HepG2 (cell line): Measurements from ENCODE around the gene POU2AF3. TPM values are rescaled to one million over a fixed set of nuclear protein-coding genes. Genes with fewer than 3 reads are reported as not detected.

Experiments used
- AGO1 ChIP-seq: fragments of 200-400 bp; formaldehyde crosslinking; IDR thresholded peaks from 2 replicates; pipeline ENCODE4 v1.6.1; 2017; ENCODE audit warnings: mild to moderate bottlenecking, low read depth, low read length, moderate library complexity; ENCODE audit not compliant: poor library complexity, severe bottlenecking
- HDAC6 ChIP-seq: fragments of 200-600 bp; sonication (generic); IDR thresholded peaks from 2 replicates; pipeline ENCODE4 v1.7.0; 2017; ENCODE audit warnings: mild to moderate bottlenecking, antibody characterized with exemption, low read length, low read depth
- KLF15 ChIP-seq: sonication (generic); formaldehyde crosslinking; IDR thresholded peaks from 2 replicates; pipeline ENCODE4 v1.8.1; 2023; ENCODE audit warnings: borderline replicate concordance, mild to moderate bottlenecking, inconsistent platforms, missing genetic modification reagents, mixed read lengths
- PHF21A ChIP-seq: sonication (generic); formaldehyde crosslinking; IDR thresholded peaks from 2 replicates; pipeline ENCODE4 v1.5.0; 2020; ENCODE audit warnings: mild to moderate bottlenecking, missing genetic modification reagents
- SP4 ChIP-seq: sonication (generic); formaldehyde crosslinking; IDR thresholded peaks from 2 replicates; pipeline ENCODE4 v1.8.1; 2023; ENCODE audit warnings: mild to moderate bottlenecking, missing genetic modification reagents
- ZFYVE20 ChIP-seq: sonication (generic); formaldehyde crosslinking; IDR thresholded peaks from 2 replicates; pipeline ENCODE4 v1.8.0; 2023; ENCODE audit warnings: low read depth, mild to moderate bottlenecking, moderate library complexity, missing genetic modification reagents, borderline replicate concordance
- ZNF235 ChIP-seq: sonication (generic); formaldehyde crosslinking; IDR thresholded peaks from 2 replicates; pipeline ENCODE4 v1.8.1; 2023; ENCODE audit warnings: mild to moderate bottlenecking, missing genetic modification reagents, borderline replicate concordance
- ZNF264 ChIP-seq: sonication (generic); formaldehyde crosslinking; IDR thresholded peaks from 2 replicates; pipeline ENCODE4 v1.4.0; 2020; ENCODE audit warnings: missing genetic modification reagents
- ZNF318 ChIP-seq: sonication (generic); formaldehyde crosslinking; IDR thresholded peaks from 2 replicates; pipeline ENCODE4 v1.4.0; 2020; ENCODE audit warnings: mild to moderate bottlenecking, missing genetic modification reagents
- polyA plus RNA-seq, 8 experiments: library from polyadenylated mRNA; depleted of rRNA in 3 of 8; stranded (reverse) in 7 of 8; unstranded in 1 of 8; fragments of >200 nt; fragmentation: Illumina TruSeq in 4 of 8; extraction: Trizol in 4 of 8; gene quantifications; 2 replicates each; pipeline versions ENCODE4 v1.2.1 to v1.2.3, GENCODE V29; 2011 to 2016; ENCODE audit warnings: low read depth in 4 of 8, missing spikeins in 1 of 8, mixed read lengths in 1 of 8; ENCODE audit not compliant: insufficient read depth in 1 of 8
- total RNA-seq, 5 experiments: library from RNA; depleted of rRNA; stranded (reverse); fragments of >200 nt; fragmentation: Illumina TruSeq; extraction: Trizol; gene quantifications; 2 replicates each; pipeline ENCODE4 v1.2.3, GENCODE V29; 2016; ENCODE audit warnings: low read depth in 1 of 5
- TF ChIP-seq, protein P1 (sequence below): sonication (generic); formaldehyde crosslinking; IDR thresholded peaks from 2 replicates; pipeline ENCODE4 v1.4.0; 2020; ENCODE audit warnings: missing genetic modification reagents, borderline replicate concordance
- TF ChIP-seq, protein P2 (sequence below): sonication (generic); formaldehyde crosslinking; IDR thresholded peaks from 2 replicates; pipeline ENCODE4 v1.4.0; 2020; ENCODE audit warnings: missing genetic modification reagents
- TF ChIP-seq, protein P3 (sequence below): sonication (generic); formaldehyde crosslinking; IDR thresholded peaks from 2 replicates; pipeline ENCODE4 v1.4.0; 2020; ENCODE audit warnings: mild to moderate bottlenecking, missing genetic modification reagents

The POU2AF3 gene
- total and polyA plus RNA-seq, 2 of the 13 experiments (the other 11 are each of a cell fraction or from before 2014, with no cell fraction given): 7.8 to 71.2 TPM

GRCh38 chr11:111298413-111299100 is at the start of gene POU2AF3 (continued):
- TF ChIP-seq, protein P1, sequence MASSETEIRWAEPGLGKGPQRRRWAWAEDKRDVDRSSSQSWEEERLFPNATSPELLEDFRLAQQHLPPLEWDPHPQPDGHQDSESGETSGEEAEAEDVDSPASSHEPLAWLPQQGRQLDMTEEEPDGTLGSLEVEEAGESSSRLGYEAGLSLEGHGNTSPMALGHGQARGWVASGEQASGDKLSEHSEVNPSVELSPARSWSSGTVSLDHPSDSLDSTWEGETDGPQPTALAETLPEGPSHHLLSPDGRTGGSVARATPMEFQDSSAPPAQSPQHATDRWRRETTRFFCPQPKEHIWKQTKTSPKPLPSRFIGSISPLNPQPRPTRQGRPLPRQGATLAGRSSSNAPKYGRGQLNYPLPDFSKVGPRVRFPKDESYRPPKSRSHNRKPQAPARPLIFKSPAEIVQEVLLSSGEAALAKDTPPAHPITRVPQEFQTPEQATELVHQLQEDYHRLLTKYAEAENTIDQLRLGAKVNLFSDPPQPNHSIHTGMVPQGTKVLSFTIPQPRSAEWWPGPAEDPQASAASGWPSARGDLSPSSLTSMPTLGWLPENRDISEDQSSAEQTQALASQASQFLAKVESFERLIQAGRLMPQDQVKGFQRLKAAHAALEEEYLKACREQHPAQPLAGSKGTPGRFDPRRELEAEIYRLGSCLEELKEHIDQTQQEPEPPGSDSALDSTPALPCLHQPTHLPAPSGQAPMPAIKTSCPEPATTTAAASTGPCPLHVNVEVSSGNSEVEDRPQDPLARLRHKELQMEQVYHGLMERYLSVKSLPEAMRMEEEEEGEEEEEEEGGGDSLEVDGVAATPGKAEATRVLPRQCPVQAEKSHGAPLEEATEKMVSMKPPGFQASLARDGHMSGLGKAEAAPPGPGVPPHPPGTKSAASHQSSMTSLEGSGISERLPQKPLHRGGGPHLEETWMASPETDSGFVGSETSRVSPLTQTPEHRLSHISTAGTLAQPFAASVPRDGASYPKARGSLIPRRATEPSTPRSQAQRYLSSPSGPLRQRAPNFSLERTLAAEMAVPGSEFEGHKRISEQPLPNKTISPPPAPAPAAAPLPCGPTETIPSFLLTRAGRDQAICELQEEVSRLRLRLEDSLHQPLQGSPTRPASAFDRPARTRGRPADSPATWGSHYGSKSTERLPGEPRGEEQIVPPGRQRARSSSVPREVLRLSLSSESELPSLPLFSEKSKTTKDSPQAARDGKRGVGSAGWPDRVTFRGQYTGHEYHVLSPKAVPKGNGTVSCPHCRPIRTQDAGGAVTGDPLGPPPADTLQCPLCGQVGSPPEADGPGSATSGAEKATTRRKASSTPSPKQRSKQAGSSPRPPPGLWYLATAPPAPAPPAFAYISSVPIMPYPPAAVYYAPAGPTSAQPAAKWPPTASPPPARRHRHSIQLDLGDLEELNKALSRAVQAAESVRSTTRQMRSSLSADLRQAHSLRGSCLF (CRISPR knock-in tag): no peak
- TF ChIP-seq, protein P2, sequence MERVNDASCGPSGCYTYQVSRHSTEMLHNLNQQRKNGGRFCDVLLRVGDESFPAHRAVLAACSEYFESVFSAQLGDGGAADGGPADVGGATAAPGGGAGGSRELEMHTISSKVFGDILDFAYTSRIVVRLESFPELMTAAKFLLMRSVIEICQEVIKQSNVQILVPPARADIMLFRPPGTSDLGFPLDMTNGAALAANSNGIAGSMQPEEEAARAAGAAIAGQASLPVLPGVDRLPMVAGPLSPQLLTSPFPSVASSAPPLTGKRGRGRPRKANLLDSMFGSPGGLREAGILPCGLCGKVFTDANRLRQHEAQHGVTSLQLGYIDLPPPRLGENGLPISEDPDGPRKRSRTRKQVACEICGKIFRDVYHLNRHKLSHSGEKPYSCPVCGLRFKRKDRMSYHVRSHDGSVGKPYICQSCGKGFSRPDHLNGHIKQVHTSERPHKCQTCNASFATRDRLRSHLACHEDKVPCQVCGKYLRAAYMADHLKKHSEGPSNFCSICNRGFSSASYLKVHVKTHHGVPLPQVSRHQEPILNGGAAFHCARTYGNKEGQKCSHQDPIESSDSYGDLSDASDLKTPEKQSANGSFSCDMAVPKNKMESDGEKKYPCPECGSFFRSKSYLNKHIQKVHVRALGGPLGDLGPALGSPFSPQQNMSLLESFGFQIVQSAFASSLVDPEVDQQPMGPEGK (CRISPR knock-in tag): no peak
- TF ChIP-seq PHF21A: peak; percentile 42; the same call in 1 of the 2 replicates
- TF ChIP-seq KLF15 (CRISPR knock-in tag): no peak; the same call in 1 of the 2 replicates
- no peak for TF ChIP-seq ZNF235
- no peak for TF ChIP-seq ZNF318 (CRISPR knock-in tag)
- peak; percentile 6 for TF ChIP-seq AGO1
- 0 out of 2 replicates have a peak, but pooled peaks have one; percentile 23 for TF ChIP-seq ZFYVE20 (CRISPR knock-in tag)
- TF ChIP-seq ZNF264 (CRISPR knock-in tag): no peak
- TF ChIP-seq, protein P3, sequence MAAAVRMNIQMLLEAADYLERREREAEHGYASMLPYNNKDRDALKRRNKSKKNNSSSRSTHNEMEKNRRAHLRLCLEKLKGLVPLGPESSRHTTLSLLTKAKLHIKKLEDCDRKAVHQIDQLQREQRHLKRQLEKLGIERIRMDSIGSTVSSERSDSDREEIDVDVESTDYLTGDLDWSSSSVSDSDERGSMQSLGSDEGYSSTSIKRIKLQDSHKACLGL: no peak
- TF ChIP-seq HDAC6: no peak
- no peak for TF ChIP-seq SP4 (CRISPR knock-in tag)
